Activated CD4-positive, alpha-beta T cell treated with anti-CD3 and anti-CD28 coated beads for 36 hours (primary cell): ENCODE data around the gene KRTAP11-1. TPM values are rescaled to one million over a fixed set of nuclear protein-coding genes. Genes with fewer than 3 reads are reported as not detected.

Experiments
- ATAC-seq: fragments of 200-7000 bp; cut with Tn5 transposase; one replicate; pipeline ENCODE4 v1.10.0; 2021; ENCODE audit warnings: mild to moderate bottlenecking, moderate library complexity
- CTCF ChIA-PET: fragments of 350-600 bp; sonication (Branson Sonifier 250); formaldehyde crosslinking; loops from one replicate; lab custom pipeline; 2021; ENCODE audit warnings: antibody characterized with exemption; lab: Charles Lee
- POLR2A ChIA-PET: fragments of 350-600 bp; sonication (Branson Sonifier 250); formaldehyde crosslinking; loops from one replicate; lab custom pipeline; 2021; ENCODE audit warnings: antibody characterized with exemption, inconsistent platforms; lab: Charles Lee
- DNase-seq: peaks from one replicate; pipeline ENCODE4 v3.0.0-alpha.2; 2020
- H3K27ac Mint-ChIP-seq: one replicate; pipeline ENCODE4 v1.8.0; 2021; ENCODE audit warnings: mixed read lengths
- H3K27me3 Mint-ChIP-seq: one replicate; pipeline ENCODE4 v1.8.0; 2021; ENCODE audit warnings: mixed read lengths
- H3K36me3 Mint-ChIP-seq: one replicate; pipeline ENCODE4 v1.8.0; 2021; ENCODE audit warnings: low read depth, mixed read lengths
- H3K4me1 Mint-ChIP-seq: one replicate; pipeline ENCODE4 v1.8.0; 2021; ENCODE audit warnings: mixed read lengths
- H3K4me3 Mint-ChIP-seq: one replicate; pipeline ENCODE4 v1.8.0; 2021; ENCODE audit warnings: mild to moderate bottlenecking, moderate library complexity, mixed read lengths
- H3K9me3 Mint-ChIP-seq: one replicate; pipeline ENCODE4 v1.8.0; 2021; ENCODE audit warnings: low read depth, mixed read lengths
- intact Hi-C, 2 experiments: fragments of 100-400 bp; cut with DNase I in 1 of 2; cut with micrococcal nuclease in 1 of 2; formaldehyde crosslinking; loops; one replicate each; pipeline versions ENCODE4 v1.14.2 to v1.15.1; 2022 to 2024; cut with DNase I, micrococcal nuclease
- total RNA-seq, 2 experiments: library from RNA; stranded (reverse); gene quantifications; one replicate each; pipeline ENCODE4 v1.2.3, GENCODE V29; 2021

KRTAP11-1 gene
- total RNA-seq, 2 experiments from 2014 or later: not detected

DNA sequence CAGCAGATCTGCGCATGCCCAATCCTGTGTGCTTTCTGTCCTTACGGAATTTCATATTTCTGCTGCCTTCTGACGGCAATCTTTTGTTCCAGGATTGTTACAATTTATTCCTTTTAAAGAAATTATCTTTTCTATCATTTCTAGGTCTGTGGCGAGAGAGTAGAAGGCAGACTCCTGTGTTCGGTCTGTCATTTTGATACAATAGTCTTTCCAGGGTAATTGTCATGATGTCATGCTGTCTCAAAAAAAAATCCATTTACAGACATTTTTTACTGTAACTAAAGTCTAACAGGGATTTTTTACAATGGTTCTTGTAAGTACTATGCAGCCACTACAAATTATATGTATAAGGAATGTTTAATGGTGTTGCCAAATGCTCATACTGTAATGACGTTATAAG lies 42.8 kb downstream of the KRTAP11-1 start:
- H3K36me3 Mint-ChIP-seq: no peaks in the 10 kb centered on the region
- DNase-seq (no peak), ATAC-seq (no peak)
- no peak overlapping the region for H3K4me3 Mint-ChIP-seq
- CTCF ChIA-PET: interaction anchor here (0.5 to 1.6 kb wide), 3 partner anchors 8 to 249 kb away, joined by 3 to 6 read pairs (median 4); no protein-coding TSS in a partner anchor
- POLR2A ChIA-PET: no interaction called here
- peaks cover 13% of the 10 kb centered on the region for H3K27me3 Mint-ChIP-seq
- no peak overlapping the region for H3K27ac Mint-ChIP-seq
- no peaks in the 10 kb centered on the region for H3K4me1 Mint-ChIP-seq
- H3K9me3 Mint-ChIP-seq: no peaks in the 10 kb centered on the region
- intact Hi-C loops: loop anchor here in 1 of 2 experiments (2.0 to 10.0 kb wide), 2 partner anchors 248 to 766 kb away; no protein-coding TSS in a partner anchor

DNA sequence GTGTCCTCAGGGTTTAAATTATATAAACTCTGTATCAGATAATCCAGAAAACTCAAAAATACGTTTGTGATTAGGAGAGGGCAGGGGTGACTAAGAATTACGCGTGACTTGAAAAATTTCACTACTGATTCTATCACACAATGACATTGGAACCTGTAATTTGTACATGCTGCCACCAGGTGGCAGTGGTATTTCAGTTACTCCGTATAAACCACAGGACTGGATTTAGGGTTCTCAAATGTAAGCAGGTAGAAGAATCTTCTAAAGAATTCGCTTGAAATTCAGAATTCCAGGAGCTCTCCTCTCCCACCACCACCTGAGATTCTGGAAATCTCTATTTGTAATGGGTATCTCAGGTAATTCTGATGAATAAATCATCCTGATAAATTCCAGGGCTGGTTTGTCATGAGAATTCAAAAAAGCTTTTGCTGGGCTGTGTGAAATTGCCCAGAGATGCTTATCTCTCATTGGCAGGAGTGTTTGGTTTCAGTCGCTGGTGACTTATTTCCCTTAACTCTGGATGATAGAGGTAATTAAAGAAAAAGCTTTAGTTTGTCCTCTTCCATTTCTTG lies 50.1 kb downstream of the KRTAP11-1 start:
- Mint-ChIP-seq H3K4me1 (no peaks in the 10 kb centered on the region), H3K27ac (no peak overlapping the region), H3K4me3 (no peak overlapping the region), H3K9me3 (peaks cover 1% of the 10 kb centered on the region), H3K36me3 (no peaks in the 10 kb centered on the region), H3K27me3 (peaks cover 7% of the 10 kb centered on the region)
- intact Hi-C loops: loop anchor here (1.0 to 10.0 kb wide), 2 partner anchors 255 to 774 kb away; no protein-coding TSS in a partner anchor
- peak; percentile 67 for DNase-seq
- ChIA-PET POLR2A (no interaction called here), CTCF (interaction anchor here (0.6 to 4.2 kb wide), 9 partner anchors 8 to 258 kb away, joined by 3 to 11 read pairs (median 3); no protein-coding TSS in a partner anchor)
- no peak for ATAC-seq

Other genes starting within 250 kb of the KRTAP11-1 start
- not detected for gene KRTAP20-2, start 246.4 kb downstream of the KRTAP11-1 start, total RNA-seq
- not detected for gene KRTAP20-3, start 238.7 kb downstream of the KRTAP11-1 start, total RNA-seq
- gene KRTAP21-3, start 162.8 kb downstream of the KRTAP11-1 start, total RNA-seq: not detected
- not detected for gene KRTAP21-2, start 134.3 kb downstream of the KRTAP11-1 start, total RNA-seq
- not detected for gene KRTAP21-1, start 126.2 kb downstream of the KRTAP11-1 start, total RNA-seq
- not detected for gene KRTAP8-1, start 68.3 kb downstream of the KRTAP11-1 start, total RNA-seq
- gene KRTAP7-1, start 51.8 kb downstream of the KRTAP11-1 start, total RNA-seq: not detected
- gene KRTAP19-8, start 156.9 kb upstream of the KRTAP11-1 start, total RNA-seq: not detected